C1 segment of cervical spinal cord (tissue), 14 donors: ENCODE data around the gene ITGA4.
A peak's percentile ranks its signal among the peaks of the same experiment; 100 is the strongest.
"Not testable (repeated sequence)": the region's sequence is repeated elsewhere in the genome, so short reads cannot be mapped to it uniquely, and the experiment has no call there.

ENCODE experiments used
- DNase-seq, 14 donors: peaks; one replicate each; lab custom pipeline; 2025; lab: John Stamatoyannopoulos, UW

The ITGA4 gene

DNA sequence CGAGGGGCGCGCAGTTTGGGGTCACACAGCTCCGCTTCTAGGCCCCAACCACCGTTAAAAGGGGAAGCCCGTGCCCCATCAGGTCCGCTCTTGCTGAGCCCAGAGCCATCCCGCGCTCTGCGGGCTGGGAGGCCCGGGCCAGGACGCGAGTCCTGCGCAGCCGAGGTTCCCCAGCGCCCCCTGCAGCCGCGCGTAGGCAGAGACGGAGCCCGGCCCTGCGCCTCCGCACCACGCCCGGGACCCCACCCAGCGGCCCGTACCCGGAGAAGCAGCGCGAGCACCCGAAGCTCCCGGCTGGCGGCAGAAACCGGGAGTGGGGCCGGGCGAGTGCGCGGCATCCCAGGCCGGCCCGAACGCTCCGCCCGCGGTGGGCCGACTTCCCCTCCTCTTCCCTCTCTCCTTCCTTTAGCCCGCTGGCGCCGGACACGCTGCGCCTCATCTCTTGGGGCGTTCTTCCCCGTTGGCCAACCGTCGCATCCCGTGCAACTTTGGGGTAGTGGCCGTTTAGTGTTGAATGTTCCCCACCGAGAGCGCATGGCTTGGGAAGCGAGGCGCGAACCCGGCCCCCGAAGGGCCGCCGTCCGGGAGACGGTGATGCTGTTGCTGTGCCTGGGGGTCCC, at the start of gene ITGA4:
TSS of gene ITGA4 (plus strand) at position 266 of the 620 bp plus-strand sequence. CDS start at position 535, 269 bp downstream.
- DNase-seq, result peak in 4 of 14 donors; percentile 20 to 40 (median 26)

DNA sequence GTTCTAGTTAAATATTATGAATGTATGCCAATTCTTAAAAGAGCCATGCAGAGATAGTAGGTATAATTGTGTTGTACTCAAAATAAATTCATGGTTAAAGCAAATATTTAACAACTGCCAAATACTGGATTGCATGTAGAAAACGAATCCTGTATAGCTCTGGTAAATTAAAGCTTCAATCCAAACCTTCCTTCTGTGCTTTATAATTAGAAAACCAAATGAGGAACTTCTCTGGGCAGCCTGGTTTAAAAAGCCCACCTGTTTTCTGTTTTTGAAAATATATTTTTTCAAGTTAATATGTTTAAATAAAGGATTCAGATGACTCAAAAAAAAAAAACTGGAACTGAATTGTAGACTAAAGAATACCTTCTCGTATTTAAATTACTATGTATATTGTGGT, 48.3 kb upstream of the ITGA4 start:
- no peak for DNase-seq

DNA sequence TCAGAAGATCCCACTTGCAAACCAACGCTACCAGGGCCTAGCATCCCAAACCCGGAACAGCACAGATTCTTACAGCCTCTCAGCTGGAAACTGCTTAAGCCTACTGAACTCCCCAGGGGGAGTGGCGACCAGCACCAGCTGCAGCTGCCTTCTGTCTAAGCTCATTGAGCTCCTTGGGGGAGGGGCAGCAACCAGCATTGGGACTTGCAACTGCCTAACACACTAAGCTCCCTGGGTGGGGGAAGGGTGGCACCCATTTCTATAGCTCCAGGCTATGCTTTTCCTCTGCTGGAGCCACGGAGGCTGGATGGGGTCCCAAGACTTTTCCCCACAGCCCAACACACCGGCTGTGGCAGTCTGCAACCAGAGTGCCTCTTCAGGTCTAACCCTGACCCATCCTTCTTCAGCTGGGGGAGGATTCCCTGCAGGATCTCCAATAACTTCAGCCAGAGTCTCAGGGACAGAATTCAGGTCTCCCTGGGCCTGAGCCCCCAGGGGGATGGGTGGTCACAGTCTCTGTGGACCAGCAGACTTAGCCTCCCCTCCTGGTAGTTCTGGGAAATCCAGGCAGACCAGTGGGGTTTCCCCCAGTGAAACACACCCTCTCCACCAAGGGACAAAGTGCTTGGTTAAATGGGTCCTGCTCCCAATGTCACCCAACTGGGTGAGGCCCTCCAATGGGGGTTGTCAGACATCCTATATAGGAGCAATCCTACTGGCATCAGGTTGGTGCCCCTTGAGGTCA, 45.9 kb upstream of the ITGA4 start:
- peak in 1 of 14 donors; percentile 1 for DNase-seq

DNA sequence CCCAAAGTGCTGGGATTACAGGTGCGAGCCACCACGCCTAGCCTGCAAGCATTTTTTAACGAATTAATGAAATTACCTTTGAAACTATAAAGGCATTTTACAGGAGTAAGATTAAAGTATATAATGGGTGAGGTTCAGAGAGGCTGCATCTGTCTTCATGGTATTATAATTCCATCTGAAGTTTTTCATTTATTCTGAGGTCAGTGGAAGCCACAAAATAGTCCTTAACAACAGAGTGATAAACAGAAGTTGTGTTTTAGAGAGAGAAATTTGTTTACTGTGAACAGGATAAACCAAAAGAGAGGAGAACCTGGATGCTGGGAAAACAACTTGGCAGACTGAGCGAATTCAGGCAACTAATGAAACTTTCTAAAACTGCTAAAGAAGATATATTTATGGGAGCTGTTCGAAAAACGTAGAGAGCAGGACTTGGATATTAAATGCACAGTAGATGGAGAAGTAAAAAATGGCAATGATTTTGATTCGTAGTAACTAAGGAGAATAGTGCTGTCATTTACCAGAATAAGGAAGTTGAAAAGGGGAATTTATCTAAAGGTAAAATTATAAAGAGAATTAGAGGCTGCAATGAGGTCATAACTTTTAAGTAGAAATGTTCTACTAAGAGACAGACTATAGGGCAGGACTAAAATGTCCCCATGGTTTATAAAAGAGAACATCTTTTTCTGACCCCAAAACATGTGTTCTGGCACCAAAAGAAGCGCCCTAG, 37.9 kb upstream of the ITGA4 start:
- DNase-seq, result no peak

DNA sequence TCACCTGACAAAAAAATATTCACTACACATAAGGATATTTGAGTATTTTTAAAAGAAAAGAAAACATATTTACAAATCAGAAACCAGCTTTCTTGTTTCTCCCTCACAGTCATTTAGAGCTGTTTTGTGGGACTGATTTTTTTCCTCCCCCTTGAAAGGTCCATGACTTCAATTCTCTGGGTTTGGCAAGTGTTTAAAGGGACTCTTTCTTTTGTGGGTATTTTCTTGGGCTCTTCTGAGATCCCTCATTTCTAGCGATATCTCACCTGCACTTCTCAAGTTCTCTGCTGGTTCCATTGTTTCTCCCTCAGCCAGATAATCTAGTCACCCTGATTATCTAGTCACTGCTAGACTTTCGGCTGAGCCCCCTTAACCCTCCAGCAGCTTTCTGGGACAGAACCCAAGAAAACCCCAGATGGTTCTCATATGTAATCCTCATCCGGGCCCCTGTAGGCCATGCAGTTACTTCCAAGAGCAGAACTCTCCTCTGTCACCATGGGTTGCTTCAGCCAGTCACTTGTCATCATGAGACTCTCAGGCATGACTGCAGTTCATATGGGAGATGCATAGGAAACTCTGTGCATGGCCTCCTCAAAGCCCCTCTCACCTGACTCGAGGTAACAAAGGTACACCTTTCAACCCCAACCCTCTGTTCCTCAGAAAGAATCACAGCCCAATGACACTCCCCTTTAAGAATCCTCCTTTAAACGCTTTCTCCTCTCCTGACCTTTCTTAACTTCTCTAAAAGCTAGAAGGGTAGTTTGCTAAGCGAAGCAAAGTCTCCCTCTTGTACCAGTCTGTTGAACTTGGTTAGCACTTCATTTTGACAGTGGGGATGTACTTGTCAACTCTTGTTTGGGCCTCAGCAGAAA, 36.7 kb upstream of the ITGA4 start:
- no peak for DNase-seq

DNA sequence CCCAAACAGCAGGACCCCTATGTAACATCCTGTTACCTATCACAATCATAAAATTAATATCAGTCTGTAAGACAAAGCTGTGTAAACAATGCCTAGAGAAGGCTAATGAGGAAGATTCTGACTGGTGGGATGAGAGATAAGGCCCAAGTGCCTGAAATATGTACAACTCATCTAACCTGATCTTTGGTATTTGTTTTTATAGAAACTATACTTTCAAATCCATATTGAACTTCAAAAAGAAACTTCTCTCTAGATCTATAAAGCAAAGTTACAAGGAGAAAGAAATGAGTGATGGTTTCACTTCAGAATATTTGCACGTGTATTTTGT, 36.1 kb upstream of the ITGA4 start:
- no peak for DNase-seq

DNA sequence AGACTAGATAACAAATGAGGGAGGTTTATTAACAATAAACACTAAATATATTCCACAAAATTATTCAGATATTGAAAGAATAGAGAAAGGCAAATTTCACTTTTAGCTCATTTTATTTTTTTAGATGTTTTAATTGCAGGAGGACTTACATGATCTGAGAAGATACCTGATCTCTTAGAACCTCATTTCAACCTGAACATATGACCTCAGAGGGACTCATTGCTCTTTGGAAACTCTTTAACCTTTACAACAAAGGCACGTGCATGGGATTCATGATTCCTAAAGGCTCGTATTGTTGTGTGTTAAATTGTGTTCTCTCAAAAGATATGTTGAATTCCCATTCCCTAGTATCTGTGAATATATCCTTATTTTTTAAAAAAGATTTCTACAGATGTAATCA, 35.7 kb upstream of the ITGA4 start:
- DNase-seq, result no peak

DNA sequence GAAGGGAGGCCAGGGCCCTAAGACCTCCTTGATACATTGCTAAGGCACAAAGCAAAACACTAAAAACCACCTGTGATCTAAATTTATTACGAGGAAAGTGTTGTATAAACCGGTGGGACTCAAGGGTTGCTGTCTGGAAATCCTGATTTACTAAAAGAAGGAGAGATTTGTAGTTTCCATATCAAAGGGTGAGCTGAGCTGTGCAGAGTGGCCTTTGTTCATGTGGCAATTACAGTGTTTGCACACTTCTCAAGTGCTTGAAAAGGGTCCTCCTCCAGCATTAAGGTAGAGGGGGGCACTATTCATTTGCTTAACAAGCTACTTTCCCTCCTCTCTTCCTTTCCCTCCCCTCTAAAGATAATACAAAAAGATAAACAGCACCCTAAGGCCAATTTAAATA, 30.5 kb upstream of the ITGA4 start:
- no peak for DNase-seq

DNA sequence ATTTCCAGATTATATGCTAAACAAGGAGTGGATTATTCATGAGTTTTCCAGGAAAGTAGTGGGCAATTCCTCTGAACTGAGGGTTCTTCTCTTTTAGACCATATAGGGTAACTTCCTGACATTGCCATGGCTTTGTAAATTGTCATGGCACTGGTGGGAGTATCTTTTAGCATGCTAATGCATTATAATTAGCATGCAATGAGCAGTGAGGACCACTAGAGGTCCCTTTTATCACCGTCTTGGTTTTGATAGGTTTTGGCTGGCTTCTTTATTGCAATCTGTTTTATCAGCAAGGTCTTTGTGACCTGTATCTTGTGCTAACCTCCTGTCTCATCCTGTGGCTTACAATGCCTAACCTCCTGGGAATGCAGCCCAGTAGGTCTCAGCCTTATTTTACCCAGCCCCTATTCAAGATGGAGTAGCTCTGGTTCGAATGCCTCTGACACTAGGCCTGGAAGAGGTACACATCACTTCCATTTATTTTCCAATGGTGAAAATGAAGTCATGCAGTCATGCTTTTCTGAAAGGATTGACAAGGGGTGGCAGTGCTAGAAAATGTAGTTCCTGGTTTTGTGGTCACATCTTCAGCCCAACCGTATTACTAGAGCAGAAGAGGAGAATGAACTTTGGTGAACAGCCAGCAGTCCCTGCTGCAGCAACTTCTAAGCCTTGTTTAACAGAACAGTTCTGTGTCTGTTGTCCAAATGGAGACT, 26.6 kb upstream of the ITGA4 start:
- DNase-seq, result no peak

DNA sequence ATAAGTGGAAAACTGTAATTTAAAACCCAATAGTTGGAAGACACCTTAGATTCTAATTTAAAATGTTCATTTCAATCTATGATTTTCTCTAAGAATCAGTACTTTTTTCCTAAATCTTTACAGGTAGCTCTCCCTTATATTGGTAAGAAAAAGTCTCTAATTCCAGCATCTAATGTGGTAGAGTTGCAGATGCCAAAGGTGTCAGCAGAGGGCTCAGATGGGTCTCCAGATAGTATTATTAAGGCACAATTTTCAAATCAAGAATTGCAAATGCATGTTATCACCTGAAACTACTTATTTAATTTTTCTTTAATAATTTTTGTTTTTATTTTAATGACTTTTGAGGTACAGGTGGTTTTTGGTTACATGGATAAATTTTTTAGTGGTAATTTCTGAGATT, 25.5 kb upstream of the ITGA4 start:
- no peak for DNase-seq

DNA sequence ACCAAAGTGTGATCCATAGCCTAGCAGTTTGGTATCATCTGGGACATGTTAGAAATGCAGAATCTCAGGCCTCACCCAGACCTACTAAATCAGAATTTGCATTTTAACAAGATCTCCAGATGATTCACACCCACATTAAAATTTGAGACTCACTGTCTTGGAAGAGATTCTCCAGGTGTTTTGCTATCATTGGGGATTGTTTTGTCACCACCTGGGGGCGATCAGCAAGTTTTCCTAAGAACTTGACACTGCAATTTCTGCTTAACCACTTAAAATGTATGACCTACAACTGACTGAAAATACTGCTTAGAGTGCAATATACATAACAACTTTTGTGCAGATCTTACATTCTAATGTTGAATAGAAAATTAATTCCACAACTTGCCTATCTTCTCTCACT, 18.9 kb upstream of the ITGA4 start:
- DNase-seq, result no peak

DNA sequence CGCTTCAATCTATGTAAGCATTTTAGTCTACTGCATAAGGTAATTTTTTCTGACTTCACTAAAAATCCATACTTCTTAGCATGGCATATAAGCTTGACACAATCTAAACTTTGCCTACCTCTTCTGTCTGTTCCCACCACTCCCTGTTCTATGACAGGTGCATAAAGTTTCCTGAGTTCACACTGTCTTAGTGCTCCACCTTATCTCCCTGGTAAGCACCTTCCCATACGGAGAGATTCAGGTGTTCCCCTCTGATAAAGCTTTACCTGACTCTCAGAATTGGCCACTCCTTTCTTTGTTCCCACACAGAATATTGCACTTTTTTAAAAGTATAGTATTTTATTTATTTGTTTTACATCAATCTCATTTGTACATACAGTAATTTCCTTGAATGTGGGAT, 16.8 kb upstream of the ITGA4 start:
- no peak for DNase-seq

DNA sequence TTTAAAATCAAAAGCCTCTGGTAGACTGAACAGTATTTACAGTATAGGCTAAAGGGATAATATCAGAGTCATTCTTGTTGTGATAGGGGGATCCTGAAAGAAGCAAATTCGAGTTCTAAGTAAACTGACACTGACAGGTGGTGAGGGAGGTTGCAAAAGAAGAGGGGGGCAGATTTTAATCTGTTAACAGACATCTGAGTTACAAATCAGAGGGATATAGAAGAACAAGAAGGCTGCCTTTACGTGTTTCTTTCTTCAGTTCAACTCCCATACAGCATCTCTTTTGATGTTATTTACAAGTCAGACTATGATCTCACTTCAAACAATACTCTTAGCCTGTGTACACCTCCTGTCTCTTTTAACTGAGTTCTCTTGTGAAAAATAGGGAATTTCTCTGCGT, 16.3 kb upstream of the ITGA4 start:
- DNase-seq, result no peak

DNA sequence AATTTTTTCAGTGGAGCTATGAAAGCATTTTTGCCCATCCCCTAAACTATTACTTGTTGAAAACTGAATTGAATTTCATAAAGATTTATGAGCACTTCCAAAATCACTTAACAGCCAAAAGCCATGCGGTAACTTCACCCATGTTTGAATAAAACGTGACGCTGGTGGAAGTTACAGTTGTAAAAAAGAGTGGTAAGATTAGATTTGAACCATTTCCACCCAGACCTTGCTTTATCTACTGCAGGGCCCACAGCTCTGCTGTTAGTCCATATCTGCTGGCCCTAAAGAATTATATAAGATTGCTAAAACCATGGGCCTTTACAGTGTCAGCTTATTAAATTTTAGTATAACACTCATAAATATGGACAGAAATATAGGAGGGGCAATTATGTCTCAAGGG, 15.5 kb upstream of the ITGA4 start:
- no peak for DNase-seq

DNA sequence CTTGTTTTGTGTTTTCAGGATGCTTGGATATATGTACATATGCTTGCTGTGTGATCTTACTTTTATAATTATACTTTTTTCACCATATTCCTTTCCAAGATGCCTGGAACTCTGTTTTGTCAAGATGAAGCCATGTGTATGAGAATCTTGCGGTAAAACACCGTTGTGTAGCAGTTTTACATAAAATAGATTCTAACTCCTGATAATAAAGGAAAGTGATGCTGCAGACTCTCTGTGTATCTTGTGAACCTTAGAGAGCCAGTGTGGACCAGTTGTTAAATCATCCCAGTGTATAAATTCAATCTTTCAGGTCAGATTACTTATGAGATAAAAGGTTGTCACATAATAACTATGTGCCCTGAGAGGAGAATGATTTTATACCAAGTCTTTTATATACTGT, 12.5 kb upstream of the ITGA4 start:
- DNase-seq, result no peak

DNA sequence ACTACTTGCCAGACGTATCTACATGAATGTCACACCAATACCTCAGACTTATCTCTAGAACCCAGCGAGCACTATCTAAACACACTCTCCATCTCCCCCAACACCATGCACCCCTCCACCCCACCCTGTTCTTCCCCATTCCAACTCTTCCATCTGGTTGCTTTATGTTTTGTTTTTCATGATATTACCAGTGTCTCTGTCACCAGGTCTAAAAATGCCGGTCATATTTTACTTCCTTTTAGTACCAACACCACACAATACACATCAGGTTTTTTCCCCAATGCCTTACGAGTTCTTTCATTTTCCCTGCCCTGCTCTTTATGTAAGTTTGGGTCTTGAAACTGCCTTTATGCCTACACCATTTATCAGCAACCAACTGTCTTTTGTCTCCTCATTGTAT, 10.2 kb upstream of the ITGA4 start:
- no peak for DNase-seq

DNA sequence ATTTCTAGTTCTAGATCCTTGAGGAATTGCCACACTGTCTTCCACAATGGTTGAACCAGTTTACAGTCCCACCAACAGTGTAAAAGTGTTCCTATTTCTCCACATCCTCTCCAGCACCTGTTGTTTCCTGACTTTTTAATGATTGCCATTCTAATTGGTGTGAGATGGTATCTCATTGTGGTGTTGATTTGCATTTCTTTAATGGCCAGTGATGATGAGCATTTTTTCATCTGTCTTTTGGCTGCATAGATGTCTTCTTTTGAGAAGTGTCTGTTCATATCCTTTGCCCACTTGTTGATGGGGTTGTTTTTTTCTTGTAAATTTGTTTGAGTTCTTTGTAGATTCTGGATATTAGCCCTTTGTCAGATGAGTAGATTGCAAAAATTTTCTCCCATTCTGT, 7.9 kb upstream of the ITGA4 start:
- not testable (repeated sequence) for DNase-seq

DNA sequence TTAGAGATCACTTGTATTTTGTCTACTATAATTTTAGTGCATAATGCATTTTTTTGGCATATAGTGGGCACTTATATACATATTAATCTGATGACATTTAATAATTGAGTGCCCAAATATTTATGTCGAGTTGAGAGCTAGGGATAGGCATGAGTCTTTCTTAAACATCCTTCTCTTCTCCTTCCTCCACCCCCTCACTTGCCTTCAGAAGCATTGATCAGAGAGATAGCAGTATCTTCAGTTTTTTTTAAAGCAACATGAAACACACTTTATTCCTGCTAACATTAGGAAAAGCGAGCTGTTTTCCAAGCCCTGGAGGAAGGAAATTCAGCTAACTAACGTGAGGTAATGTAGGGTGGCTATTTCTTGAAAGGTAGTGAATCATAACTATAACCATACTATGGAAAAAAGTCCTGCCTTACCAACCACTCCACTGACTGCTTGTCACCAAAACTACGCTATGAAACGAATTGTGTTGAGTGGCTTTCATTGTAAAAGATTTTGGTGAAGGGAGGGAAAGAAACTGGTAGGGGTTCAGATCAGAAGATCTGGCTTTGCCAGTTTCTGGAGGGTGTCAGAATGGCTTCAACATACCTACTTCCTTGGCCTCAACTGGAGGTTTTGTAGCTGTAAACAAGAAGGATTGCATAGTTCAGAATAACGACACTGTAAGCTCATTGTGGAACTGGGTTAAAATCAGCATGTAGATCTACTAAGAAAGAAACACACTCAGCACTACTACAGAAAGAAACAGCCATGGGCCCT, 2.3 kb upstream of the ITGA4 start:
- DNase-seq, result no peak

DNA sequence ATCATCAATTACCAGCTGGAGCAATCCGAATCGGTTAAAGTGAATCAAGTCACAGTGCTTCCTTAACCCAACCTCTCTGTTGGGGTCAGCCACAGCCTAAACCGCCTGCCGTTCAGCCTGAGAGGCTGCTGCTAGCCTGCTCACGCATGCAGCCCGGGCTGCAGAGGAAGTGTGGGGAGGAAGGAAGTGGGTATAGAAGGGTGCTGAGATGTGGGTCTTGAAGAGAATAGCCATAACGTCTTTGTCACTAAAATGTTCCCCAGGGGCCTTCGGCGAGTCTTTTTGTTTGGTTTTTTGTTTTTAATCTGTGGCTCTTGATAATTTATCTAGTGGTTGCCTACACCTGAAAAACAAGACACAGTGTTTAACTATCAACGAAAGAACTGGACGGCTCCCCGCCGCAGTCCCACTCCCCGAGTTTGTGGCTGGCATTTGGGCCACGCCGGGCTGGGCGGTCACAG, 496 bp upstream of the ITGA4 start:
- no peak for DNase-seq

DNA sequence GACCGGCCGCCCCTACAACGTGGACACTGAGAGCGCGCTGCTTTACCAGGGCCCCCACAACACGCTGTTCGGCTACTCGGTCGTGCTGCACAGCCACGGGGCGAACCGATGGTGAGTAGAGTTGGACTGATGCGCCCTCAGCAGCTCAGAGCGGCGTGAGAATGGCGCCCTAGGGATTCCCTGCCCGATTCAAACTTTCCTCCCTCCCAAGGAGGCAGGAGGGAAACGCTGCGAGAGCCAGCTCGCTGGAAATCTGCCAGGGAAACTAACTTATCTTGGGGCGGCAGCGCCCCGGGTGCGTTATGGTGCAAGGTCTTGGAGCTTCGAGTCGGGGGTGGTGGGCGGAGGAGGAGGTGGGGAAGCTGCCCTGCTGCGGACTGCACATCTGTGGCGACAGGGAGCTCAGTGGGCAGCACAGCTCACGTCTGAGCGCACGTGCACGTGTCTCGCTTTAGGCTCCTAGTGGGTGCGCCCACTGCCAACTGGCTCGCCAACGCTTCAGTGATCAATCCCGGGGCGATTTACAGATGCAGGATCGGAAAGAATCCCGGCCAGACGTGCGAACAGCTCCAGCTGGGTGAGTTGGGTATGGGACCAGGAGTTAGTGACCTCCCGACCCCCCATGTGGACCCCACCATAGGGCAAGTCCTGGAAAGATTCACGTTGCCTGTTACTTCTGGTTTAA, 697 bp downstream of the ITGA4 start:
- DNase-seq, result peak in 2 of 14 donors; percentile 1 to 7
